Fibroblast of lung (primary cell): ENCODE results near the gene POLR2E.

Experiments
- CTCF ChIP-seq, 2 donors: IDR thresholded peaks in 1 of 2; conservative IDR thresholded peaks in 1 of 2; 1 replicate in 1 of 2; 2 replicates in 1 of 2; pipeline ENCODE4 v1.5.1; 2011 to 2012; ENCODE audit warnings: low read length in 2 of 2, control low read depth in 1 of 2, inconsistent platforms in 1 of 2, low read depth in 1 of 2, mild to moderate bottlenecking in 1 of 2
- EZH2 ChIP-seq: IDR thresholded peaks from 2 replicates; pipeline ENCODE4 v1.5.1; 2012; ENCODE audit warnings: low read length, control low read depth, mild to moderate bottlenecking; ENCODE audit errors: missing control alignments

- no peak for TF ChIP-seq EZH2
- no peak for TF ChIP-seq CTCF (conservative IDR thresholded peaks at IDR 0.05 in 1 of 2, IDR thresholded peaks at IDR 0.05 in 1 of 2; ENCODE audit: low read depth in 1 of 2, low read length in 2 of 2)
These were observed 46.1 kb downstream of the POLR2E start for GRCh38 chr19:1049106-1049505.
